SK-N-MC (cell line): Measurements from ENCODE around the gene ATF7IP.

Experiments
- EZH2 ChIP-seq: fragments of 200-600 bp; sonication (generic); IDR thresholded peaks from one replicate; pipeline ENCODE4 v1.6.1; 2017; ENCODE audit warnings: antibody characterized with exemption
- FOXP2 ChIP-seq: optimal IDR thresholded peaks from 2 replicates; pipeline ENCODE3; 2011; ENCODE audit warnings: mild to moderate bottlenecking, moderate library complexity; ENCODE audit not compliant: insufficient read depth; ENCODE audit errors: extremely low read length, control extremely low read depth
- POLR2AphosphoS5 ChIP-seq: IDR thresholded peaks from 2 replicates; pipeline ENCODE4 v1.6.1; 2012; ENCODE audit warnings: mild to moderate bottlenecking, low read depth, low read length, borderline replicate concordance

DNA sequence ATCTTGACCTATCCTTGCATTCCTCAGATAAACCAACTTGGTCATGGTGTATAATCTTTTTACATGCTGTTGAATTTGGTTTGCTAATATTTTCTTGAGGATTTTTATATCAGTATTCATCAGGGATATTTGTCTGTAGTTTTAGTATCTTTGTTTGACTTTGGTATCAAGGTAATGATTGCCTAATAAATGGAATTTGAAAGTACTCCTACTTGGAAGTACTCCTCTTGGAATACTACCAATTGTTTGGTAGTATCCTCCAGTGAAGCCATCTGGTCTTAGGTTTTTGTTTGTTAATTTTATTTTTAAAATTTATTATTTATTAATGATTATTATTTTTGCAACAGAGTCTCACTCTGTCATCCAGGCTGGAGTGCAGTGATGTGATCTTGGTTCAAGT is 85.0 kb downstream of the ATF7IP start:
- TF ChIP-seq POLR2AphosphoS5 = no peak
- no peak for TF ChIP-seq EZH2
- no peak for TF ChIP-seq FOXP2
